ENCODE measurements around the gene RPL6. TPM values are rescaled to one million over a fixed set of nuclear protein-coding genes. Genes with fewer than 3 reads are reported as not detected.
A peak's percentile ranks its signal among the peaks of the same experiment; 100 is the strongest.
"Not testable (repeated sequence)": the region's sequence is repeated elsewhere in the genome, so short reads cannot be mapped to it uniquely, and the experiment has no call there.

Gene RPL6
- total RNA-seq, 1 donor from 2014 or later, result 1,024 TPM

DNA sequence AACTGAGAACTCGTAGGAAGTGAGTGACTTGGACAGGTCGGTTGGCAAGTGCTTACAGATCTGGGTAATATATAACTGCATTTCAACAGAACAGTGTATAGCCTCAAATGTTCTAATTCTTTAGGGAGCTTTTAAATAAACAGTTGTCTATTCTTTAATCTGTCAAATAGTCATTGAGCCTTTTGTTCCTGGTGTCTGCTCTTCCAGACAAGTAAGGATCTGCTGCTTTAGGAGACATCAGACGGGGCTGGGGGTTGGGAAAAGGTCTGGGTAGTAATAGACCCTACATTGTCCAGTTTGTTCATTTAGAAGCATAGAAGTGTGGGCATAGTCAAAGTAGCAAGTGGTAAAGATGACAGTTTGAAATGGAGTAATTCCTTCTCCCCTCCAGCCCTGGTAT, 11.3 kb upstream of the RPL6 start:
- no peak for FAIRE-seq

DNA sequence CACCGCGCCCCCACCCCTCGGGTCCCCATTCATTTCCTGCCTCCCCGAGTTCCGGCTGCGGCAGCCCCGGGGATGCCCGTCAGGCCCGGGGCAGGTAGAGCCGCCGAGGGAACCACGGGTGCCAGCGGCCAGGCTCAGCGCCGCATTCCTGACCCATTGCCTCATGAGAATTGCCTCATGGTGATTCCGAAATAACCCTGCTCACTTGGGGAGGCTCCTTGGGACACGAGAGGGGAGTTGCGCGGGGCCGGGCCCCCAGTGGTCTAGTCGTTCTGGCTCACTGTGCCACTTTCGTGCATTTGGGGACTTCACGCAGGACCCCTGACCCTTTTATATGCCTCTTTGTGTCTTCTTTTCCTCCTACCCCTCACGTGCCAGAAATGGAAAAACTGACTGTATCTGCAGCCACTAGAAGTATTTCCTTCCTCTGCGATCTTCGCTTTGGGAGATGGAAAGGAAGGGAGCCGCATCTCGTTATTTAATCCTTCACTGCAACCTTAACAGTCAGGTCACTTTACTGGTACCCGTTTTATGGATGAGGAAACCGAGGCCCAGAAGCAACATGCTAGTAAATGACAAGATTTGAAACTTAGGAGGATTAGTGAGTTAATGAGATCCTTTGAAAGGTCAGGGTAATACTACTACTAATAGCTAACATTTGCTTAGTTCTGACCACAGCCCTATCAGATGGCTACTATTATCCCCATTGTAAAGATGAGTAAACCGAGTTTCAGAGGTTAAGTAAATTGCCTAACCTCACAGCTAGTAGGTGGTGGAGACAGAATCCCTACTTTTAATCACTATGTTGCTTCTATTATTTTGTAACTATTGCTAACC, 10.1 kb upstream of the RPL6 start:
- DNase-seq (ENCODE audit: low spot score in 2 of 2) (no peak), FAIRE-seq (no peak)

More for the DNA sequence above, 11.3 kb upstream of the RPL6 start:
- no peak for DNase-seq (ENCODE audit: low spot score in 2 of 2)

DNA sequence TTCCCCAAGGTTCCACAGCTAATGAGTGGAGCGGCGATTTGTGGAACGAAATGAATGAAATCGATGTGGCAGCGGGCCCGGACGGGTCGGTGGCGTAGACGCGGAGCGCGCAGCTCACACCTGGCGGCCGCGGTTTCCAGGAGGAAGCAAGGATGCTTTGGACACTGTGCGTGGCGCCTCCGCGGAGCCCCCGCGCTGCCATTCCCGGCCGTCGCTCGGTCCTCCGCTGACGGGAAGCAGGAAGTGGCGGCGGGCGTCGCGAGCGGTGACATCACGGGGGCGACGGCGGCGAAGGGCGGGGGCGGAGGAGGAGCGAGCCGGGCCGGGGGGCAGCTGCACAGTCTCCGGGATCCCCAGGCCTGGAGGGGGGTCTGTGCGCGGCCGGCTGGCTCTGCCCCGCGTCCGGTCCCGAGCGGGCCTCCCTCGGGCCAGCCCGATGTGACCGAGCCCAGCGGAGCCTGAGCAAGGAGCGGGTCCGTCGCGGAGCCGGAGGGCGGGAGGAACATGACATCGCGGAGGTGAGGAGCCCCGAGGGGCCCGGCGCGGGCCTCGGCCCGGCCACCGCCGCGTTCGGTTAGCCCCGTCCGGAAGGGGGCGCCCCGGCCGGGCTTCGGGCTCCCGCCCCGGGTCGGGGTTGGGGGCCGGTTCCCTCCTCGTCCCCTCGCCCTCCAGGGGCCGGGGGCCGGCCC, 9.3 kb upstream of the RPL6 start, which contains the start of gene PTPN11:
Gene PTPN11, plus strand, starts transcription at position 340 of the 689 bp plus-strand sequence. Its CDS starts 165 bp downstream, at position 505.
- DNase-seq (ENCODE audit: low spot score in 2 of 2) (peak; percentile 87 to 89), FAIRE-seq (no peak)

- FAIRE-seq (no peak), DNase-seq (ENCODE audit: low spot score in 2 of 2) (no peak)
Observed at GRCh38 chr12:112418273-112418607, 8.8 kb upstream of the RPL6 start.

DNA sequence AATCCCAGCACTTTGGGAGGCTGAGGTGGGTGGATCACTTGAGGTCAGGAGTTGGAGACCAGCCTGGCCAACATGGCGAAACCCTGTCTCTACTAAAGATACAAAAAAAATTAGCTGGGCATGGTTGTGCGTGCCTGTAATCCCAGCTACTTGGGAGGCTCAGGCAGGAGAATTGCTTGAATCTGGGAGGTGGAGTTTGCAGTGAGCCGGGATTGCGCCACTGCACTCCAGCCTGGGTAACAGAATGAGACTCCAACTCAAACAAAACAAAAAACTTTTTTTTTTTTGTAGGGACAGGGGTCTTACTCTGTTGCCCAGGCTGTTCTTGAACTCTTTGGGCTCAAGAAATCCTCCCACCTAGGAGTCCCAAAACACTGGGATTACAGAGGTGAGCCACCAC, 6.1 kb upstream of the RPL6 start:
- not testable (repeated sequence) for DNase-seq (ENCODE audit: low spot score in 2 of 2); FAIRE-seq

- no peak for FAIRE-seq
Observed at GRCh38 chr12:112413855-112414625, 4.6 kb upstream of the RPL6 start.

DNA sequence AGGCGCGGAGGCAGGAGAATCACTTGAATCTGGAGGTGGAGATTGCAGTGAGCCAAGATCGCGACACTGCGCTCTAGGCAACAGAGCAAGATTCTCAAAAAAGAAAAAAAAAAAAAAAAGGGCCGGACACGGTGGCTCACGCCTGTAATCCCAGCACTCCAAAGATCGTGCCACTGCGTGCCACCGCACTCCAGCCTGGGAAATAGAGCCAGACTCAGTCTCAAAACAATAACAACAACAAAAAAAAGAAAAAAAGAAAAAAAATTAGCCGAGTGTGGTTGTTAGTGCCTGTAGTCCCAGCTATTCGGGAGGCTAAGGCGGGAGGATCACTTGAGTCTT, 470 bp upstream of the RPL6 start:
- DNase-seq (ENCODE audit: low spot score in 2 of 2) (no peak), FAIRE-seq (no peak)

More at GRCh38 chr12:112413855-112414625, 4.6 kb upstream of the RPL6 start:
- no peak for DNase-seq (ENCODE audit: low spot score in 2 of 2)

GRCh38 chr12:112408621-112409020, 784 bp downstream of the RPL6 start:
- no peak for DNase-seq (ENCODE audit: low spot score in 2 of 2)
- no peak for FAIRE-seq

GRCh38 chr12:112407683-112408082, 1.7 kb downstream of the RPL6 start:
- FAIRE-seq, result not testable (repeated sequence)

GRCh38 chr12:112406519-112407488, 2.6 kb downstream of the RPL6 start:
- FAIRE-seq, result no peak

More at GRCh38 chr12:112407683-112408082, 1.7 kb downstream of the RPL6 start:
- DNase-seq (ENCODE audit: low spot score in 2 of 2), result not testable (repeated sequence)

GRCh38 chr12:112401903-112402498, 7.4 kb downstream of the RPL6 start:
- DNase-seq (ENCODE audit: low spot score in 2 of 2) (no peak), FAIRE-seq (no peak)

More at GRCh38 chr12:112406519-112407488, 2.6 kb downstream of the RPL6 start:
- DNase-seq (ENCODE audit: low spot score in 2 of 2), result no peak

GRCh38 chr12:112401054-112401453, 8.4 kb downstream of the RPL6 start:
- DNase-seq (ENCODE audit: low spot score in 2 of 2), result no peak
- no peak for FAIRE-seq

DNA sequence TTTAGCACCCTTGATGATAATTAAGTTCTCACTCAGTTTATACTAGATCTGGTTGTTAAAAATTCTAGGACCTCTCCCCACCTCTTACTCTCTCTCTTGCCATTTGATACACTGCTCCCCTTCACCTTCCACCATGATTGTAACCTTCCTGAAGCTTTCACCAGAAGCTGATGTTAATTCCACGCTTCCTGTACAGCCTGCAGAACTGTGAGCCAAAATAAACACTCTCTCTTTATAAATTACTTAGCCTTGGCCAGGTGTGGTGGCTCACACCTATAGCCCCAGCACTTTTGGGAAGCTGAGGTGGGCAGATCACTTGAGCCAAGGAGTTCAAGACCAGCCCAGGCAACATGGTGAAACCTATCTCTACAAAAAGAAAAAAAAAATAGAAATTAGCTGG, 16.1 kb downstream of the RPL6 start:
- no peak for FAIRE-seq

GRCh38 chr12:112389922-112390654, 19.3 kb downstream of the RPL6 start:
- DNase-seq (ENCODE audit: low spot score in 2 of 2); FAIRE-seq: not testable (repeated sequence)

More for the DNA sequence above, 16.1 kb downstream of the RPL6 start:
- no peak for DNase-seq (ENCODE audit: low spot score in 2 of 2)

DNA sequence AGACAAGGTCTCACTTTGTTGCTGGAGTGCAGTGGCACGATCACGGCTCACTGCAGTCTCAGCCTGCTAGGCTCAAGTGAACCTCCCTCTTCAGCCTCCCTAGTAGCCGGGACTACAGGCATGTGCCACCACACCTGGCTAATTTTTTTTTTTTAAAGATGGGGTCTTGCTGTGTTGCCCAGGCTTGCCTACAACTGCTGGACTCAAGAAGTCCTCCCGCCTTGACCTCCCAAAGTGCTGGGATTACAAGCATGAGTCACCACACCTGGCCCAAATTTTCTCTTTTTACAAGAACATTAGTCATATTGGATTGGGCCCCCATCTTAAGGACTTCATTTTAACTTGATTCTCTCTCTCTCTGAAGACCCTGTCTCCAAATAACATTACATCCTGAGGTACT, 20.2 kb downstream of the RPL6 start:
- DNase-seq (ENCODE audit: low spot score in 2 of 2), result no peak
- no peak for FAIRE-seq

GRCh38 chr12:112386726-112387125, 22.7 kb downstream of the RPL6 start:
- DNase-seq (ENCODE audit: low spot score in 2 of 2) (no peak), FAIRE-seq (no peak)

DNA sequence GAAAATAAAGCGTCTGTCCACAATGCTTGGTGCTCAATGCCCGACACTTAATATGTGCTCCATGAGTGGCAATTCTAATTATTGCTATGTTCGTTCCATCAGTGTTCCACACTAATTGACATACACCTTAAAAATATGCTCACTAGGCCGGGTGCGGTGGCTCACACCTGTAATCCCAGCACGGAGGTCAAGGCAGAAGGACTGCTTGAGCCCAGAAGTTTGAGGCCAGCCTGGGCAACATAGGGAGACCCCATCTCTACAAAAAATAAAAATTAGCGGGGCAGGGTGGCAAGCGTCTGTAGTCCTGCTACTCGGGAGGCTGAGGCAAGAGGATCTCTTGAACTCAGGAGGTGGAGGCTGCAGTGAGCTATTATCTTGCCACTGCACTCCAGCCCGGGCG, 26.5 kb downstream of the RPL6 start:
- no peak for FAIRE-seq

More for the DNA sequence above, 26.5 kb downstream of the RPL6 start:
- no peak for DNase-seq (ENCODE audit: low spot score in 2 of 2)

Measured in frontal cortex (tissue), 4 donors.